Pancreas (tissue), 10 donors: ENCODE data around the gene SPATA2. TPM values are rescaled to one million over a fixed set of nuclear protein-coding genes. Genes with fewer than 3 reads are reported as not detected.

Experiments
- ATAC-seq, 4 donors: fragments of 200-7000 bp; cut with Tn5 transposase; one replicate each; pipeline versions ENCODE4 v1.8.0 to v1.9.1; 2020; ENCODE audit warnings: mild to moderate bottlenecking in 4 of 4, moderate library complexity in 4 of 4
- DNase-seq, 6 donors: peaks; one replicate each; pipeline ENCODE4 v3.0.0-alpha.2; 2020
- FAIRE-seq: peaks from 2 replicates; lab custom pipeline; 2012; peaks lifted over from hg19 to GRCh38; lab: Jason Lieb, UNC
- H3K27ac ChIP-seq, 4 donors: fragments of 200-600 bp; sonication (generic); 1 replicate in 3 of 4; 2 replicates in 1 of 4; pipeline versions ENCODE4 v1.5.0 to v1.8.0; 2020
- H3K27me3 ChIP-seq, 4 donors: fragments of 200-600 bp; one replicate each; pipeline ENCODE4 v1.8.0; 2021
- H3K36me3 ChIP-seq, 3 donors: fragments of 200-600 bp; sonication (generic) in 1 of 3; one replicate each; pipeline versions ENCODE4 v1.5.0 to v1.8.0; 2020 to 2021
- H3K4me1 ChIP-seq, 3 donors: fragments of 200-600 bp; one replicate each; pipeline ENCODE4 v1.8.0; 2021
- H3K4me3 ChIP-seq, 4 donors: fragments of 200-600 bp; sonication (generic) in 2 of 4; one replicate each; pipeline versions ENCODE4 v1.5.0 to v1.8.0; 2020 to 2021
- H3K9me3 ChIP-seq, 4 donors: fragments of 200-600 bp; one replicate each; pipeline ENCODE4 v1.8.0; 2021
- CTCF ChIP-seq, 4 donors: fragments of 200-600 bp; sonication (generic) in 3 of 4; IDR thresholded peaks; one replicate each; pipeline versions ENCODE4 v1.5.0 to v1.8.0; 2021; ENCODE audit warnings: antibody characterized with exemption in 4 of 4
- WGBS, 2 donors: extraction: QIAGEN DNeasy Blood & Tissue Kit; methylation state at CpG; one replicate each; pipeline ENCODE4 v1.1.7; 2013; 5-methylcytosine and 5-hydroxymethylcytosine counted together
- intact Hi-C, 3 donors: fragments of 100-400 bp; cut with DNase I; formaldehyde crosslinking; loops; one replicate each; pipeline versions ENCODE4 v1.11.1 to v1.14.2; 2022
- polyA plus RNA-seq, 2 donors: library from polyadenylated mRNA; stranded (reverse); fragments of 200-250 nt; gene quantifications; one replicate each; pipeline ENCODE4 v1.2.3, GENCODE V29; 2013
- total RNA-seq, 6 donors: library from RNA; stranded (reverse); fragmentation: NEBNext Ultra II Directional in 4 of 6; extraction: Animal tissue kit (Norgen Biotek cat#: 25700) in 4 of 6; gene quantifications; one replicate each; pipeline versions ENCODE4 v1.2.1 to v1.2.4, GENCODE V29; 2021 to 2023
- donor health status: healthy with polysubstance abuse.
- donor health status: DM: no; HTN: no; CAD: no; lungs with moderate emphysema.
- donor health status: DM: no; HTN: no; CAD: no.
- donor health status: control.
- donor health status: control.
- donor health status: Bipolar disorder and iron deficiency.
- donor health status: DM: yes; HTN: yes; CAD: no.
- donor health status: DM: no; HTN: no; CAD: no.
- donor health status: DM: no; HTN: no; CAD: no.
- donor health status: DM: yes; HTN: yes; CAD: no.

SPATA2 gene
- total and polyA plus RNA-seq, 8 donors, result 3.9 to 7.0 (median 4.6) TPM

GRCh38 chr20:49945701-49946477 is 30.6 kb upstream of the SPATA2 start:
- intact Hi-C loops, result no loop called here
- DNase-seq, result peak in 2 of 6 donors; percentile 15 to 36
- Histone ChIP-seq H3K27ac (no peak overlapping the region), H3K4me1 (peaks cover 0 to 6% (median 3%) of the 10 kb centered on the region in 3 donors), H3K36me3 (peaks cover 12 to 76% (median 30%) of the 10 kb centered on the region in 3 donors), H3K9me3 (no peaks in the 10 kb centered on the region), H3K27me3 (no peaks in the 10 kb centered on the region), H3K4me3 (no peak overlapping the region)
- FAIRE-seq, result no peak
- 96% methylated on average over 10 of the region's 10 CpGs for WGBS, 2 donors
- ATAC-seq, result no peak
- TF ChIP-seq CTCF (IDR thresholded peaks at IDR 0.05), result no peak

DNA sequence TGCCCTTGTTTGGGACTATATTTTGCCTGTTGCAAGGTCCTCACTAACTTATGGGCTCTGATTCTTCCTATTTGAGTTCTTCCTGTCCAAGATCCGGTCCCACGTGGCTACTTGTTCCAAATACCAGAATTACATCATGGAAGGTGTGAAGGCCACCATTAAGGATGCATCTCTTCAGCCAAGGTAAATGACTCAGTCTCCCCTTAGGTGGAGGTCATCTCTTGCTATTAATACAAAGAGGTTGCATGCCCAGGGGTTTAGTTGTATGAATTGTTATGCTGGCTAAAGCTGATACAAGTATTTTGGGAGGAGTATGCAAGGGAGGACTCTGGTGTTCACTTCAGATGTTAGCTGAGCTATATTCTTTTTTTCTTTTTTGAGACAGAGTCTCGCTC is 30.0 kb upstream of the SPATA2 start:
- no peaks in the 10 kb centered on the region for H3K27me3 ChIP-seq
- TF ChIP-seq CTCF (IDR thresholded peaks at IDR 0.05), result no peak
- intact Hi-C loops, result no loop called here
- no peak for ATAC-seq
- H3K27ac ChIP-seq, result no peak overlapping the region
- peaks cover 12 to 70% (median 26%) of the 10 kb centered on the region in 3 donors for H3K36me3 ChIP-seq
- no peak for DNase-seq
- no peak for FAIRE-seq
- H3K4me1 ChIP-seq, result peaks cover 0 to 6% (median 3%) of the 10 kb centered on the region in 3 donors
- no peaks in the 10 kb centered on the region for H3K9me3 ChIP-seq
- 77 to 82% methylated on average over 3 of the region's 3 CpGs for WGBS, 2 donors
- no peak overlapping the region for H3K4me3 ChIP-seq

- Histone ChIP-seq H3K4me1 (peaks cover 13 to 15% (median 14%) of the 10 kb centered on the region in 3 donors), H3K36me3 (peaks cover 3 to 50% (median 14%) of the 10 kb centered on the region in 3 donors), H3K27ac (no peak overlapping the region), H3K9me3 (no peaks in the 10 kb centered on the region), H3K27me3 (no peaks in the 10 kb centered on the region), H3K4me3 (no peak overlapping the region)
- no peak for TF ChIP-seq CTCF (IDR thresholded peaks at IDR 0.05)
- no peak for FAIRE-seq
- intact Hi-C loops, result no loop called here
- no peak for ATAC-seq
- 87 to 88% methylated on average over 3 of the region's 3 CpGs for WGBS, 2 donors
- DNase-seq, result no peak
Measured at GRCh38 chr20:49942942-49943341, 27.6 kb upstream of the SPATA2 start.

GRCh38 chr20:49942303-49942702 is 27.0 kb upstream of the SPATA2 start:
- H3K4me3 ChIP-seq, result no peak overlapping the region
- ATAC-seq, result peak in 3 of 4 donors; percentile 15 to 16 (median 16)
- peaks cover 13 to 21% (median 14%) of the 10 kb centered on the region in 3 donors for H3K4me1 ChIP-seq
- intact Hi-C loops, result no loop called here
- no peak for FAIRE-seq
- 53 to 59% methylated on average over 3 of the region's 3 CpGs for WGBS, 2 donors
- H3K36me3 ChIP-seq, result peaks cover 3 to 49% (median 14%) of the 10 kb centered on the region in 3 donors
- no peaks in the 10 kb centered on the region for H3K27me3 ChIP-seq
- no peaks in the 10 kb centered on the region for H3K9me3 ChIP-seq
- no peak overlapping the region for H3K27ac ChIP-seq
- TF ChIP-seq CTCF (IDR thresholded peaks at IDR 0.05), result no peak
- DNase-seq, result peak in 1 of 6 donors; percentile 6

- Histone ChIP-seq H3K4me1 (peaks cover 13 to 23% (median 14%) of the 10 kb centered on the region in 3 donors), H3K36me3 (peaks cover 0 to 40% (median 14%) of the 10 kb centered on the region in 3 donors), H3K4me3 (no peak overlapping the region), H3K27me3 (no peaks in the 10 kb centered on the region), H3K9me3 (no peaks in the 10 kb centered on the region), H3K27ac (no peak overlapping the region)
- ATAC-seq, result no peak
- WGBS, 2 donors, result 92 to 95% methylated on average over 15 of the region's 15 CpGs
- no peak for FAIRE-seq
- DNase-seq, result peak in 2 of 6 donors; percentile 16 to 36
- TF ChIP-seq CTCF (IDR thresholded peaks at IDR 0.05), result no peak
- intact Hi-C loops, result no loop called here
Measured at GRCh38 chr20:49941456-49941855, 26.1 kb upstream of the SPATA2 start.
